ENCODE results near the gene USP48. TPM values are rescaled to one million over a fixed set of nuclear protein-coding genes. Genes with fewer than 3 reads are reported as not detected.

USP48 gene
- total and polyA plus RNA-seq, 7 donors = 12.6 to 77.0 (median 47.1) TPM

GRCh38 chr1:21639594-21640041 lies 143.3 kb downstream of the USP48 start:
- Histone ChIP-seq H3K4me1 (no peaks in the 10 kb centered on the region), H3K4me3 (no peak overlapping the region), H3K9me3 (no peaks in the 10 kb centered on the region), H3K27ac (no peak overlapping the region), H3K27me3 (peaks cover 0 to 39% (median 0%) of the 10 kb centered on the region in 3 donors), H3K36me3 (no peaks in the 10 kb centered on the region)
- whole genome bisulfite sequencing, 2 donors = 37 to 62% methylated on average over 24 of the region's 24 CpGs
- DNase-seq = no peak
- intact Hi-C loops (cut with DNase I) = no loop called here
- no peak for TF ChIP-seq POLR2A (IDR thresholded peaks at IDR 0.05)
- TF ChIP-seq EP300 (IDR thresholded peaks at IDR 0.05) = no peak
- TF ChIP-seq POLR2AphosphoS5 (IDR thresholded peaks at IDR 0.05) = no peak
- no peak for TF ChIP-seq CTCF (IDR thresholded peaks at IDR 0.05)

GRCh38 chr1:21638531-21639341 lies 144.2 kb downstream of the USP48 start:
- H3K4me3 ChIP-seq = no peak overlapping the region
- H3K4me1 ChIP-seq = no peaks in the 10 kb centered on the region
- intact Hi-C loops (cut with DNase I) = no loop called here
- no peaks in the 10 kb centered on the region for H3K9me3 ChIP-seq
- WGBS, 2 donors = 15 to 26% methylated on average over 10 of the region's 10 CpGs
- H3K27me3 ChIP-seq = peaks cover 0 to 32% (median 0%) of the 10 kb centered on the region in 3 donors
- DNase-seq = no peak
- no peaks in the 10 kb centered on the region for H3K36me3 ChIP-seq
- H3K27ac ChIP-seq = no peak overlapping the region
- no peak for TF ChIP-seq POLR2A (IDR thresholded peaks at IDR 0.05)
- TF ChIP-seq POLR2AphosphoS5 (IDR thresholded peaks at IDR 0.05) = no peak
- TF ChIP-seq EP300 (IDR thresholded peaks at IDR 0.05) = no peak
- no peak for TF ChIP-seq CTCF (IDR thresholded peaks at IDR 0.05)

GRCh38 chr1:21637514-21637913 lies 145.4 kb downstream of the USP48 start:
- intact Hi-C loops (cut with DNase I) = no loop called here
- Histone ChIP-seq H3K4me3 (no peak overlapping the region), H3K27ac (no peak overlapping the region), H3K36me3 (no peaks in the 10 kb centered on the region), H3K9me3 (no peaks in the 10 kb centered on the region), H3K27me3 (peaks cover 0 to 34% (median 0%) of the 10 kb centered on the region in 3 donors), H3K4me1 (no peaks in the 10 kb centered on the region)
- WGBS, 2 donors = 88 to 95% methylated on average over 6 of the region's 6 CpGs
- TF ChIP-seq CTCF (IDR thresholded peaks at IDR 0.05) (no peak), POLR2AphosphoS5 (IDR thresholded peaks at IDR 0.05) (no peak), POLR2A (IDR thresholded peaks at IDR 0.05) (no peak), EP300 (IDR thresholded peaks at IDR 0.05) (no peak)
- no peak for DNase-seq

GRCh38 chr1:21636029-21636428 lies 146.9 kb downstream of the USP48 start:
- no peak for DNase-seq
- Histone ChIP-seq H3K36me3 (no peaks in the 10 kb centered on the region), H3K9me3 (no peaks in the 10 kb centered on the region), H3K27ac (no peak overlapping the region), H3K4me3 (no peak overlapping the region), H3K27me3 (peaks cover 0 to 28% (median 0%) of the 10 kb centered on the region in 3 donors), H3K4me1 (no peaks in the 10 kb centered on the region)
- 97% methylated on average over 2 of the region's 2 CpGs for WGBS, 2 donors
- TF ChIP-seq CTCF (IDR thresholded peaks at IDR 0.05) (no peak), POLR2AphosphoS5 (IDR thresholded peaks at IDR 0.05) (no peak)
- intact Hi-C loops (cut with DNase I) = no loop called here
